Activated T-cell treated with anti-CD3 and anti-CD28 coated beads, Interleukin-2, amount 50 U/mL, for 72 hours (primary cell): ENCODE results near the gene SLC6A7. TPM values are rescaled to one million over a fixed set of nuclear protein-coding genes. Genes with fewer than 3 reads are reported as not detected.

Experiments used
- ATAC-seq, 2 donors: fragments of 150-1000 bp; cut with Tn5 transposase; replicated peaks in 1 of 2; 2 replicates each; pipeline ENCODE4 v1.10.0; 2021; ENCODE audit warnings: moderate library complexity in 2 of 2, mild to moderate bottlenecking in 1 of 2
- DNase-seq, 2 donors: peaks; one replicate each; pipeline ENCODE4 v3.0.0; 2021 to 2022; ENCODE audit warnings: mixed read lengths in 1 of 2
- H3K27ac Mint-ChIP-seq: one replicate; pipeline ENCODE4 v1.8.0; 2022; ENCODE audit warnings: mild to moderate bottlenecking, moderate library complexity, mixed read lengths
- H3K27me3 Mint-ChIP-seq: one replicate; pipeline ENCODE4 v1.8.0; 2022; ENCODE audit warnings: low read depth, mixed read lengths
- H3K36me3 Mint-ChIP-seq, 2 donors: one replicate each; pipeline ENCODE4 v1.8.0; 2022; ENCODE audit warnings: mixed read lengths in 2 of 2, mild to moderate bottlenecking in 1 of 2; ENCODE audit not compliant: insufficient read depth in 2 of 2
- H3K4me1 Mint-ChIP-seq: one replicate; pipeline ENCODE4 v1.8.0; 2022; ENCODE audit warnings: low read depth, mixed read lengths
- H3K4me3 Mint-ChIP-seq, 2 donors: one replicate each; pipeline ENCODE4 v1.8.0; 2022; ENCODE audit warnings: mild to moderate bottlenecking in 2 of 2, mixed read lengths in 2 of 2, moderate library complexity in 2 of 2
- H3K9me3 Mint-ChIP-seq, 2 donors: one replicate each; pipeline ENCODE4 v1.8.0; 2022; ENCODE audit warnings: mixed read lengths in 2 of 2
- total RNA-seq, 2 donors: library from RNA; stranded (reverse); gene quantifications; one replicate each; pipeline ENCODE4 v1.2.3, GENCODE V29; 2022

Gene SLC6A7
- total RNA-seq = not detected

- Mint-ChIP-seq H3K4me1 (no peaks in the 10 kb centered on the region), H3K9me3 (no peaks in the 10 kb centered on the region), H3K36me3 (no peaks in the 10 kb centered on the region), H3K4me3 (no peak within 1 kb of the TSS), H3K27ac (no peak within 1 kb of the TSS), H3K27me3 (peaks cover 39% of the 10 kb centered on the region)
- ATAC-seq (no peak), DNase-seq (no peak)
These were observed at the start of gene SLC6A7 for GRCh38 chr5:150189728-150190502. SLC6A7 (plus strand) TSS chr5:150190062; CDS start chr5:150190328, 266 bp downstream.

DNA sequence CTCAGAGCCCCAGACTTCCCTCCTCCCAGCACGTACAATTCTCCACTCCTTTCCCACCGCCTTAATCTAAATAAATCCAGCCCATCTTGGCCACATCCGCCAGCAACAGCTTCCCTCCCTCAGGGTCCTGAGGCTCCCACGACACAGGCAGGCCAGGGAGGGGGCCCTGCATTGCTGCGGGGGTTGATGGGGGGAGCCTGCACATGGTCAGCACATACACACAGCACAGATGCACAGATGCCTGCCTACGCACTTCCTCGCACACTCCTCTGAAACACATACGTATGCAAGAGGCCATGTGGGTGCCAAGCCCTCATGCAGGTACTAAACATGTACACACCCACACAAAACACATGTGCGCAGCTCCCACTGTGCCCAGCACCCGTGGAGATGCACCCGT, 49.0 kb upstream of the SLC6A7 start:
- ATAC-seq = no peak
- no peak for DNase-seq
- no peak overlapping the region for H3K4me3 Mint-ChIP-seq

GRCh38 chr5:150141544-150142184, 48.2 kb upstream of the SLC6A7 start:
- DNase-seq (no peak), ATAC-seq (no peak)

More for the DNA sequence above, 49.0 kb upstream of the SLC6A7 start:
- no peaks in the 10 kb centered on the region for H3K4me1 Mint-ChIP-seq
- no peaks in the 10 kb centered on the region for H3K9me3 Mint-ChIP-seq
- no peaks in the 10 kb centered on the region for H3K36me3 Mint-ChIP-seq
- no peaks in the 10 kb centered on the region for H3K27me3 Mint-ChIP-seq
- H3K27ac Mint-ChIP-seq = no peak overlapping the region

GRCh38 chr5:150142185-150142958, 47.5 kb upstream of the SLC6A7 start:
- Mint-ChIP-seq H3K4me1 (no peaks in the 10 kb centered on the region), H3K27me3 (no peaks in the 10 kb centered on the region), H3K36me3 (no peaks in the 10 kb centered on the region), H3K9me3 (no peaks in the 10 kb centered on the region), H3K4me3 (no peak overlapping the region), H3K27ac (no peak overlapping the region)
- ATAC-seq = no peak
- no peak for DNase-seq

More at GRCh38 chr5:150141544-150142184, 48.2 kb upstream of the SLC6A7 start:
- Mint-ChIP-seq H3K27me3 (no peaks in the 10 kb centered on the region), H3K36me3 (no peaks in the 10 kb centered on the region), H3K9me3 (no peaks in the 10 kb centered on the region), H3K27ac (no peak overlapping the region), H3K4me1 (no peaks in the 10 kb centered on the region), H3K4me3 (no peak overlapping the region)

DNA sequence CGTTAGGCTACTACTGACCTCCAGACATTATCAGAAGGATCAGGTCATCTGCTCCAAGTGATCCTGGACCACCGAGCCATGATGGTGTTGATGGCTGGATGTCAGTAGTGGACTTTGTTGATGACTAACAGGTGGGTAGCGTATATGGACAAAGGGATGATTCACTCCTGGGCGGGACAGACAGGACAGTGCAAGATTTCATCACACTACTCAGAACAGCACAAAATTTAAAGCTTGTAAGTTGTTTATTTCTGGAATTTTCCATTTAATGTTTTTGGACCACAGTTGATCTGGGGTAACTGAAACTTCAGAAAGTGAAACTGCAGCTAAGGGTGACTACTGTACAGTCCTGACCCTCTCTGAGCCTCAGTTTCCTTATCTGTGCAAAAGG, 46.9 kb upstream of the SLC6A7 start:
- no peak overlapping the region for H3K27ac Mint-ChIP-seq
- H3K9me3 Mint-ChIP-seq = no peaks in the 10 kb centered on the region
- DNase-seq = no peak
- no peaks in the 10 kb centered on the region for H3K36me3 Mint-ChIP-seq
- ATAC-seq = no peak
- H3K4me1 Mint-ChIP-seq = no peaks in the 10 kb centered on the region
- H3K4me3 Mint-ChIP-seq = no peak overlapping the region
- no peaks in the 10 kb centered on the region for H3K27me3 Mint-ChIP-seq

DNA sequence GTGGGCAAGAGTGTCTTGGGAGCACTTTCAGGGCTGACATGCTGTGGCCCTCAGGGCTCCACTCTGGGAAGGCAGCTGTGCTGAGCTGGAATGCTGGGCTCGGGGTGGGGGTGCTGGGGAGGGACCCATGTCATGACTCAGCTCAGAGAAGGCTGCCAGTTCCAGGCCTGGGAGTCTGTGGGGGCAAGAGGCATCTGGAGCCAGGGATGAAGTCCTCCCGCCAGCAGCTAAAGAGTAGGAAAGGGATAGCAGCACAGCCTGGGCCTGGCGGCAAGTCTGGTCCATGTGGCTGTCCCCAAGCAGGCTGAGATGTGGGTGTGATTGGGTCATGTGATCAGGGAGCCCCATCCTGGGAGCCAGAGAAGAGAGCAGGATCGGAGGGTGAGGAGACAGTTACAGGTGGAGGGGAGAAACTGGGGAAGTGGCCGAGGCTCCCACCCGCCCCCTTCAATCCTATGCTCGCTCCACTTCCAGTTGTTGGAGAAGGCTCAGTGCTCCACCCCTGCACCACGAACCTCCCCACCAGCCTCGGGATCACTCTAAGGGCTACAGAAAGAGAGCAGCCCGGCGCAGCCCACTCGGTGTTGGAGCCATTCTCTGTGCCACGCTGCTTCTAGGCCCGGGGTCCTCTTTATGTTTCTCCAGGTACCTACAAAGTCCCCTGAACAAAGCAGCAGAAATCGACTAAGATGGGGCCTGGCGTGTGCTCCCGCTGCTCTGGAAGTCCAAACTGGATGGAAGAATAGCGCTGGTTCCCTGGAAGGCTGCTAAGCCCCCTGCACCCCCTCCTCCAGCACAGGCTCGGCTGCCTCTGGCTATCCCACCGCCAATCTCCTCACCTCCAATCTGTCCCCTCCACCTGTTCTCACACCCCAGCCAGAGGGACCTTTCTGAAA, 46.3 kb upstream of the SLC6A7 start:
- no peaks in the 10 kb centered on the region for H3K36me3 Mint-ChIP-seq
- H3K4me3 Mint-ChIP-seq = no peak overlapping the region
- H3K4me1 Mint-ChIP-seq = no peaks in the 10 kb centered on the region
- H3K27me3 Mint-ChIP-seq = no peaks in the 10 kb centered on the region
- no peaks in the 10 kb centered on the region for H3K9me3 Mint-ChIP-seq
- no peak for ATAC-seq
- no peak overlapping the region for H3K27ac Mint-ChIP-seq
- no peak for DNase-seq

- H3K27me3 Mint-ChIP-seq = no peaks in the 10 kb centered on the region
- ATAC-seq (no peak), DNase-seq (no peak)
- no peak overlapping the region for H3K27ac Mint-ChIP-seq
- H3K36me3 Mint-ChIP-seq = no peaks in the 10 kb centered on the region
- no peaks in the 10 kb centered on the region for H3K4me1 Mint-ChIP-seq
- no peaks in the 10 kb centered on the region for H3K9me3 Mint-ChIP-seq
- no peak overlapping the region for H3K4me3 Mint-ChIP-seq
These were observed 45.5 kb upstream of the SLC6A7 start for GRCh38 chr5:150144246-150144801.

DNA sequence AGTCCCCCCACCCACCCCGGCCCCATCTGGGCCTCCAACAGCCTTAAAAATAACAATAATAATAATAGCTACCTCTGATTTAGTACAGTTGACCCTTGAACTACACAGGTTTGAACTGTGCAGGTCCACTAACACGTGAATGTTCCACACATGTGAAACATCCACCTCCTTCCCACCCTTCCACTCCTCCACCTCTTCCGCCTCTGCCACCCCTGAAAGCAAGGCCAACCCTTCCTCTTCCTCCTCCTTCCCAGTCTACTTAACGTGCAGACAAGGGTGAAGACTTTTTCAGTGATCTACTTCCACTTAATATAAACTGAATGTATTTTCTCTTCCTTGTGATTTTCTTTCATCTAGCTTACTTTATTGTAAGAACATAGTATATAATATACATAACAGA, 45.0 kb upstream of the SLC6A7 start:
- ATAC-seq = no peak
- Mint-ChIP-seq H3K27ac (no peak overlapping the region), H3K27me3 (no peaks in the 10 kb centered on the region), H3K4me1 (no peaks in the 10 kb centered on the region), H3K36me3 (no peaks in the 10 kb centered on the region), H3K4me3 (no peak overlapping the region), H3K9me3 (no peaks in the 10 kb centered on the region)
- no peak for DNase-seq

DNA sequence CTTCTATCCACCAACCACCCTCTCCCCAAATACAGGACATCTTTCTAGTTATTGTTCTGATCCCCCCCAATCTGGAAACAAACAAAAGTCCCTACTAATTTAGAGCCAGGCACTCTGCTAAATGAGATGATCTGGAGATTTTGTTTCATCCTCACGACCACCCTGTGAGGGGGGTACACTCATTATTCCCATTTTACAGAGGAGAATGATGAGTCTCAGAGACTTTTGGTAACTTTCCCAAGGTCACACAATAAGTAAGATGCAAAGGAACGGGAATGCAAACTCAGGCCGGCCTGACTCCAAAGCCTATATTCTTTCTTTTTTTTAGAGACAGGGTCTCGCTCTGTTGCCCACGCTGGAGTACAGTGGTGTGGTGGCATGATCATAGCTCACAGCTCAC, 43.6 kb upstream of the SLC6A7 start:
- Mint-ChIP-seq H3K9me3 (no peaks in the 10 kb centered on the region), H3K27me3 (no peaks in the 10 kb centered on the region), H3K36me3 (no peaks in the 10 kb centered on the region), H3K27ac (no peak overlapping the region), H3K4me3 (no peak overlapping the region), H3K4me1 (no peaks in the 10 kb centered on the region)
- ATAC-seq (no peak), DNase-seq (no peak)

DNA sequence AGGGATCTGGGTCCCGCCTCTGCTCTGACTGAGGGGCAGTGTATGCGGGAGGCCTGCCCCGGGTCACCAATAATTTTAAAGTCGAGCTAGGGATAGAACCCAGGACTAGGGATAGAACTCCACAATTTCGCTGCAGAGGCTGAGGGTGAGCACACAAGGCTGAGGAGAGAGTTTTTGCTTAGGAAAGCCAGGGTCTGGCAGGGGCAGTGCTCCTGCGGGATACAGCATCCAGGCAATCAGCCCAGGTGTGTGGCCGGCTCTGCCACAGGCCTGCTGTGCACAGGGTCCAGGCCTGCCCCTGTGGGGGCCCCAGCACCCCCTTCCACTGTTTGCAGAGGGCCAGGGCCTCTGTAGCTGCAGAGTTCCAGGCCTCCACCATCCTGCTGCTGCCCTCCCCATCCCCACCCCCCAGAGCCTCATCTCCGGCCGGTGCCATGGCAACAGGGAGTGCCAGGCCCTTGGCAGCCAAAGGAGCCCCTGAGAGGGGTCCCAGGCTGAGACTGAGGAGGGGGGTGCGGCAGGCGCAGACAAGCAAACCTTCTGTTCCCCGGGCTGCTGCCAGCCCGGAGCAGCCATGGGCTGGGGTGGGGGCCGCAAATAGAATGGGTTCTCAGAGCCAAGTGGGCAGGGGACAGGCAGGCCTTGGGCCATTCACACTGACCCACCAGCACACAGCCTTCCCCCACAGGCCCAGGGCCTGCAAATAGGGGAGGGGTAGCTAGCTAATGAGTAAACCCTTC, 42.8 kb upstream of the SLC6A7 start:
- no peaks in the 10 kb centered on the region for H3K4me1 Mint-ChIP-seq
- DNase-seq = no peak
- ATAC-seq = no peak
- no peak overlapping the region for H3K4me3 Mint-ChIP-seq
- no peaks in the 10 kb centered on the region for H3K9me3 Mint-ChIP-seq
- no peaks in the 10 kb centered on the region for H3K36me3 Mint-ChIP-seq
- no peak overlapping the region for H3K27ac Mint-ChIP-seq
- no peaks in the 10 kb centered on the region for H3K27me3 Mint-ChIP-seq

DNA sequence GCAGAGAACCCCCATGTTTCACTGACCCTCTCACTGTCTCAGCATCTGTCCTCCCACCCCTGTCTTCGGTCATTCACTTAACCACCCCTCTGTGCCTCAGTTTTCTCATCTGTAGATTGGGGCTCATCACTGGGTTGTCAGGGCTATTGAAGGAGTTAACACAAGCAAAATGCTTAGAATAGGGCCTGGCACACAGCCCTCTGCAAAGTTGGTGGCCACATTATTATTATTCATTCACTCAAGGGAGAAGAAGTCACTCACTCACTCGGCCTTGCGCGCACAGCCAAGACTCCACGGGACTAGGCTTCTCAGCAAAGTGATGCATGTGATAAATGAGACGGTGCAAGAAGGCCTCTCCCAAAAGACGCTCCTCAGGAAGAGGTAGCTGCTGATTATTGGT, 42.2 kb upstream of the SLC6A7 start:
- ATAC-seq (no peak), DNase-seq (no peak)
- Mint-ChIP-seq H3K4me3 (no peak overlapping the region), H3K36me3 (no peaks in the 10 kb centered on the region), H3K9me3 (no peaks in the 10 kb centered on the region), H3K4me1 (no peaks in the 10 kb centered on the region), H3K27ac (no peak overlapping the region), H3K27me3 (no peaks in the 10 kb centered on the region)
